ENCODE data around the gene GRM5.
"Not testable (repeated sequence)": the region's sequence is repeated elsewhere in the genome, so short reads cannot be mapped to it uniquely, and the experiment has no call there.

The GRM5 gene

GRCh38 chr11:88838139-88838538, 227.6 kb downstream of the GRM5 start:
- DNase-seq (ENCODE audit: extremely low read depth, low read depth) = peak; percentile 10
- not testable (repeated sequence) for H3K4me3 ChIP-seq (replicated peaks; ENCODE audit: low read depth, low read length)

- H3K4me3 ChIP-seq (replicated peaks; ENCODE audit: low read depth, low read length); DNase-seq (ENCODE audit: extremely low read depth, low read depth): not testable (repeated sequence)
Measured at GRCh38 chr11:88835709-88836108, 230.1 kb downstream of the GRM5 start.

DNA sequence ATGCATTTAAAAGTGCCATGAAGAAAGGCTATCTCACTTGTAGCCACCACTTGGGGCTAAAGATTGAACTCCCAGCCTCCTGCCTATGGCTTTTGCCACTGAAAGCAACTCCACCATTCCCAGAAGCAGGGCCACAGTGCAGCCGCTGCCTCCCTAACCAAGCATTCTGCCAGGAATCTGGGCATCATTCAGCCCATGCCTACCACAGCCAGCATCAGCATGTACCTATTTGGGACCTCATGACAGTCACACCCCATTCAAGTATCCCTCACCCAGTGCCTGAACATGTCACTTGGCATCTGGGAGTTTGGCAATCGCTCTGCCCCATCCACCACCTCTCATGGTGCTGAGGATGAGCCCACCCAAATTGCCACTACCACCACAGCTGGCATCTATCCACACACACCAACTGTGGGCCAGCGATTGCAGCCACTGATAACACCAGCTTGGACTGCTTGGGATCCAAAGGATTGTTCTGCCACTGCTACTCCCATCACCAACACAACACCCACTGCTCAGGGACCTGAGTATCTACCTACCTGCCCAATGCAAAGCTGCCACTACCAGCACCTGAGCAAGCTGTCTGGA, 234.4 kb downstream of the GRM5 start:
- DNase-seq (ENCODE audit: extremely low read depth, low read depth) = no peak
- TF ChIP-seq, protein P1, sequence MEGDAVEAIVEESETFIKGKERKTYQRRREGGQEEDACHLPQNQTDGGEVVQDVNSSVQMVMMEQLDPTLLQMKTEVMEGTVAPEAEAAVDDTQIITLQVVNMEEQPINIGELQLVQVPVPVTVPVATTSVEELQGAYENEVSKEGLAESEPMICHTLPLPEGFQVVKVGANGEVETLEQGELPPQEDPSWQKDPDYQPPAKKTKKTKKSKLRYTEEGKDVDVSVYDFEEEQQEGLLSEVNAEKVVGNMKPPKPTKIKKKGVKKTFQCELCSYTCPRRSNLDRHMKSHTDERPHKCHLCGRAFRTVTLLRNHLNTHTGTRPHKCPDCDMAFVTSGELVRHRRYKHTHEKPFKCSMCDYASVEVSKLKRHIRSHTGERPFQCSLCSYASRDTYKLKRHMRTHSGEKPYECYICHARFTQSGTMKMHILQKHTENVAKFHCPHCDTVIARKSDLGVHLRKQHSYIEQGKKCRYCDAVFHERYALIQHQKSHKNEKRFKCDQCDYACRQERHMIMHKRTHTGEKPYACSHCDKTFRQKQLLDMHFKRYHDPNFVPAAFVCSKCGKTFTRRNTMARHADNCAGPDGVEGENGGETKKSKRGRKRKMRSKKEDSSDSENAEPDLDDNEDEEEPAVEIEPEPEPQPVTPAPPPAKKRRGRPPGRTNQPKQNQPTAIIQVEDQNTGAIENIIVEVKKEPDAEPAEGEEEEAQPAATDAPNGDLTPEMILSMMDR (IDR thresholded peaks at IDR 0.05; ENCODE audit: low read depth, low read length, missing control alignments) = no peak
- H3K4me3 ChIP-seq (replicated peaks; ENCODE audit: low read depth, low read length) = no peak overlapping the region

DNA sequence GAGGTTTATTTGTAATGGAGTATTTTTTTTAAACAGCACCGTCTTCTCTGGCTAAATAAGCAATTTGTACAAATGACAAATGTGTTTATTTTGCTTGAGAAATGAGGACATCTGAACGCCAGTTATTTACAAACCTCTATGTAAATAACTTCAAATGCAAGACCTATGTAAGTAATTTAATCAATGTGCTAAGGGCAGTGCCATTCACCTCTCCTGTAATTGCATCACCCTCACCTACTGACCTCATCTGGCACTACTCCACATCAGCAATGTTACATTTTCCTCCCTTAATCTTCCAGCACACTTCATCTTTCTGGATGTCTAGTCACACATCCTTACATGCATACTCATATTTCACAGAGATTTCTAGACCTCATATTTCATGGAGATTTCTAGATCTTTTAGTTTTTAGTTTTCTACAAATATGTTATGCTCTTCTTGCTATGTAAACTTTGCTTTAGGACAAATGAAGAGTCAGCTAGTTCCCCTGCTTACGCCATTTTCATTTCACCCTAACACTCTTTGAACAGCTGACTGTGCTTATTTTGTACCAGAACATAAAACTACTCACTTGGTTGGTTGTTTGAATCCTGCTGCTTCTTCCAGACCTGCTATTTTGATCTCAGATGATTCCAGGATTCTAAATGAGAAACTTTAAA, 238.6 kb downstream of the GRM5 start:
- no peak overlapping the region for H3K4me3 ChIP-seq (replicated peaks; ENCODE audit: low read depth, low read length)
- DNase-seq (ENCODE audit: extremely low read depth, low read depth) = no peak
- TF ChIP-seq, protein P1 (IDR thresholded peaks at IDR 0.05; ENCODE audit: low read depth, low read length, missing control alignments) = no peak

GRCh38 chr11:88819616-88820015, 246.2 kb downstream of the GRM5 start:
- H3K4me3 ChIP-seq (replicated peaks; ENCODE audit: low read depth, low read length) = no peak overlapping the region
- TF ChIP-seq, protein P1 (IDR thresholded peaks at IDR 0.05; ENCODE audit: low read depth, low read length, missing control alignments) = no peak
- no peak for DNase-seq (ENCODE audit: extremely low read depth, low read depth)

DNA sequence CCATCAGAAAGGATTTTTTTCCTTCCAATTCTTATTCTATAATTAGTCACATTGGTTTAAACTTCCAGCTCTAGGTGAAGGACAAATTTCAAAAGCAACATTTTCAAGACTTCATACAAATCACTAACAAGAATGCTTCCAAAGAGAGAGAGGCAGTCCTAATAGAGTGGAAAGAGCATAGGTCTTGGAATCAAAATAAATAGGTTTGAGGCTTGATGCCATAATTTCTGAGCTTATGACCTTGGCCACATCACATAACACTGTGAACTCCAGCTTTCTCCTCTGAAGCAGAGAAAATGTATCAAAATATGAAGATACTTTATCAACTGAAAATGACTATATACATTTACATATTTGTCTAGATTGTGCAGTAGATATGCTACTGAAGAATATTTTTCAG, 246.8 kb downstream of the GRM5 start:
- TF ChIP-seq, protein P1 (IDR thresholded peaks at IDR 0.05; ENCODE audit: low read depth, low read length, missing control alignments) = no peak
- no peak overlapping the region for H3K4me3 ChIP-seq (replicated peaks; ENCODE audit: low read depth, low read length)
- DNase-seq (ENCODE audit: extremely low read depth, low read depth) = no peak

- TF ChIP-seq, protein P1 (IDR thresholded peaks at IDR 0.05; ENCODE audit: low read depth, low read length, missing control alignments) = no peak
- no peak overlapping the region for H3K4me3 ChIP-seq (replicated peaks; ENCODE audit: low read depth, low read length)
- no peak for DNase-seq (ENCODE audit: extremely low read depth, low read depth)
Measured at GRCh38 chr11:88815505-88815904, 250.3 kb downstream of the GRM5 start.

GRCh38 chr11:88814076-88814475, 251.7 kb downstream of the GRM5 start:
- TF ChIP-seq, protein P1 (IDR thresholded peaks at IDR 0.05; ENCODE audit: low read depth, low read length, missing control alignments) = no peak
- DNase-seq (ENCODE audit: extremely low read depth, low read depth) = no peak
- H3K4me3 ChIP-seq (replicated peaks; ENCODE audit: low read depth, low read length) = no peak overlapping the region
